Upper lobe of left lung (tissue), 6 donors: ENCODE measurements around the gene ZNF700. TPM values are rescaled to one million over a fixed set of nuclear protein-coding genes. Genes with fewer than 3 reads are reported as not detected.
"Not testable (repeated sequence)": the region's sequence is repeated elsewhere in the genome, so short reads cannot be mapped to it uniquely, and the experiment has no call there.

Experiments used
- ATAC-seq, 2 donors: fragments of 200-7000 bp; cut with Tn5 transposase; one replicate each; pipeline ENCODE4 v1.9.1; 2022; ENCODE audit warnings: mild to moderate bottlenecking in 2 of 2, moderate library complexity in 2 of 2; ENCODE audit not compliant: low FRiP score in 2 of 2
- DNase-seq, 2 donors: peaks; one replicate each; pipeline ENCODE4 v3.0.0-alpha.2; 2019 to 2020
- H3K27ac ChIP-seq, 4 donors: fragments of 200-600 bp; sonication (generic); one replicate each; pipeline ENCODE4 v1.5.1; 2016 to 2019
- H3K27me3 ChIP-seq, 4 donors: fragments of 200-600 bp; sonication (generic); one replicate each; pipeline ENCODE4 v1.5.1; 2017 to 2019
- H3K36me3 ChIP-seq, 4 donors: fragments of 200-600 bp; sonication (generic); one replicate each; pipeline ENCODE4 v1.5.1; 2016 to 2019
- H3K4me1 ChIP-seq, 4 donors: fragments of 200-600 bp; sonication (generic); one replicate each; pipeline ENCODE4 v1.5.1; 2018 to 2019
- H3K4me3 ChIP-seq, 4 donors: fragments of 200-600 bp; sonication (generic); one replicate each; pipeline ENCODE4 v1.5.1; 2017 to 2019; ENCODE audit warnings: mild to moderate bottlenecking in 2 of 4, moderate library complexity in 1 of 4
- H3K9me3 ChIP-seq, 4 donors: fragments of 200-600 bp; sonication (generic); one replicate each; pipeline ENCODE4 v1.5.1; 2018 to 2019
- CTCF ChIP-seq, 6 experiments: fragments of 450-650 bp in 4 of 6; fragments of 200-600 bp in 2 of 6; sonication (generic) in 2 of 6; IDR thresholded peaks; one replicate each; pipeline ENCODE4 v1.5.1; 2016 to 2019; ENCODE audit warnings: antibody characterized with exemption in 6 of 6
- EP300 ChIP-seq, 4 donors: sonication (generic); formaldehyde crosslinking; IDR thresholded peaks; one replicate each; pipeline ENCODE4 v1.5.1; 2017; ENCODE audit warnings: antibody characterized with exemption in 4 of 4, control low read depth in 2 of 4
- POLR2A ChIP-seq, 4 donors: fragments of 450-650 bp; IDR thresholded peaks; one replicate each; pipeline ENCODE4 v1.5.1; 2016 to 2017; ENCODE audit warnings: antibody characterized with exemption in 4 of 4, mild to moderate bottlenecking in 2 of 4
- POLR2AphosphoS5 ChIP-seq, 2 donors: sonication (generic); formaldehyde crosslinking; IDR thresholded peaks; one replicate each; pipeline ENCODE4 v1.5.1; 2017; ENCODE audit warnings: antibody characterized with exemption in 2 of 2
- WGBS, 2 donors: methylation state at CpG; one replicate each; pipeline ENCODE4 v1.1.5; 2017 to 2018; 5-methylcytosine and 5-hydroxymethylcytosine counted together
- total RNA-seq, 6 donors: library from RNA; depleted of rRNA in 4 of 6; stranded (reverse); fragments of >200 nt in 4 of 6; gene quantifications; one replicate each; pipeline versions ENCODE4 v1.1.0 to v1.2.1, GENCODE V29; 2016 to 2021
- donor health status: DM: no; HTN: no; CAD: no; lungs with moderate emphysema.
- donor health status: DM: no; HTN: yes; CAD: no; lungs with severe emphysema.

Gene ZNF700
- 10 to 100 TPM; 10.5 to 47.1 (median 14.9) TPM for total RNA-seq

- DNase-seq (peak; percentile 91 to 96), ATAC-seq (peak; percentile 98)
- 0% methylated on average over 16 to 18 of the region's 53 CpGs for WGBS, 2 donors
- H3K9me3 ChIP-seq = no peaks in the 10 kb centered on the region
- H3K27me3 ChIP-seq = no peaks in the 10 kb centered on the region
- peak within 1 kb of the TSS; percentile 69 to 88 (median 73) for H3K4me3 ChIP-seq
- TF ChIP-seq POLR2AphosphoS5 (IDR thresholded peaks at IDR 0.05) (peak; percentile 84 to 87), CTCF (IDR thresholded peaks at IDR 0.05) (peak in 1 of 6 experiments; percentile 7), POLR2A (IDR thresholded peaks at IDR 0.05) (peak in 3 of 4 donors; percentile 78 to 85 (median 78)), EP300 (IDR thresholded peaks at IDR 0.05) (peak in 2 of 4 donors; percentile 30 to 45)
- no peaks in the 10 kb centered on the region for H3K36me3 ChIP-seq
- H3K4me1 ChIP-seq = peaks cover 18 to 32% (median 20%) of the 10 kb centered on the region in 4 donors
- peak within 1 kb of the TSS; percentile 91 to 99 (median 94) for H3K27ac ChIP-seq
These were observed at the start of gene ZNF700 for GRCh38 chr19:11924886-11925650. Gene ZNF700, plus strand, starts transcription at chr19:11925107. Its CDS starts 104 bp downstream, at chr19:11925211.

- not testable (repeated sequence) for H3K36me3 ChIP-seq, H3K4me3 ChIP-seq, H3K27ac ChIP-seq, H3K9me3 ChIP-seq, H3K27me3 ChIP-seq, H3K4me1 ChIP-seq
- peak in 1 of 2 donors; percentile 60 for DNase-seq
- peak; percentile 47 to 59 for ATAC-seq
- WGBS, 2 donors = 70 to 84% methylated on average over 12 to 14 of the region's 16 CpGs
- TF ChIP-seq CTCF (IDR thresholded peaks at IDR 0.05) = peak in 4 of 6 experiments; percentile 10 to 36 (median 22)
These were observed 45.1 kb upstream of the ZNF700 start for GRCh38 chr19:11879687-11880266.

- DNase-seq = no peak
- Histone ChIP-seq H3K4me3 (no peak overlapping the region), H3K9me3 (no peaks in the 10 kb centered on the region), H3K4me1 (peaks cover 0 to 4% (median 0%) of the 10 kb centered on the region in 4 donors), H3K27ac (no peak overlapping the region), H3K27me3 (no peaks in the 10 kb centered on the region), H3K36me3 (no peaks in the 10 kb centered on the region)
- 87 to 88% methylated on average over 12 of the region's 12 CpGs for WGBS, 2 donors
- TF ChIP-seq EP300 (IDR thresholded peaks at IDR 0.05) = no peak
- no peak for TF ChIP-seq POLR2A (IDR thresholded peaks at IDR 0.05)
- no peak for TF ChIP-seq CTCF (IDR thresholded peaks at IDR 0.05)
- TF ChIP-seq POLR2AphosphoS5 (IDR thresholded peaks at IDR 0.05) = no peak
- no peak for ATAC-seq
These were observed 44.3 kb upstream of the ZNF700 start for GRCh38 chr19:11880598-11880997.

GRCh38 chr19:11881151-11881800 is 43.6 kb upstream of the ZNF700 start:
- no peak overlapping the region for H3K4me3 ChIP-seq
- H3K9me3 ChIP-seq = no peaks in the 10 kb centered on the region
- peak; percentile 54 to 79 (median 74) for TF ChIP-seq CTCF (IDR thresholded peaks at IDR 0.05)
- no peak for TF ChIP-seq EP300 (IDR thresholded peaks at IDR 0.05)
- 13 to 24% methylated on average over 10 of the region's 10 CpGs for WGBS, 2 donors
- no peaks in the 10 kb centered on the region for H3K27me3 ChIP-seq
- no peak overlapping the region for H3K27ac ChIP-seq
- DNase-seq (peak in 1 of 2 donors; percentile 54), ATAC-seq (peak; percentile 78 to 80)
- no peaks in the 10 kb centered on the region for H3K36me3 ChIP-seq
- peaks cover 0 to 4% (median 0%) of the 10 kb centered on the region in 4 donors for H3K4me1 ChIP-seq
